PFSK-1 (cell line): ENCODE results near the gene USE1.

Experiments used
- REST ChIP-seq, 2 experiments: IDR thresholded peaks; 2 replicates each; pipeline versions ENCODE4 v1.6.1 to v1.8.0; 2011 to 2012; ENCODE audit warnings: low read depth in 2 of 2, low read length in 2 of 2, control low read depth in 1 of 2, inconsistent platforms in 1 of 2, mild to moderate bottlenecking in 1 of 2, moderate library complexity in 1 of 2; ENCODE audit not compliant: insufficient read depth in 1 of 2
- SIN3A ChIP-seq: IDR thresholded peaks from 2 replicates; pipeline ENCODE4 v1.6.1; 2012; ENCODE audit warnings: mild to moderate bottlenecking, low read length, moderate library complexity, borderline replicate concordance; ENCODE audit not compliant: insufficient read depth

GRCh38 chr19:17260842-17261325 is 45.7 kb downstream of the USE1 start:
- TF ChIP-seq REST (IDR thresholded peaks at IDR 0.05; ENCODE audit: insufficient read depth in 1 of 2, low read depth in 2 of 2, low read length in 2 of 2) (no peak), SIN3A (no peak)
